Pancreas (tissue), 10 donors: ENCODE data around the gene LRIG1. TPM values are rescaled to one million over a fixed set of nuclear protein-coding genes. Genes with fewer than 3 reads are reported as not detected.
A peak's percentile ranks its signal among the peaks of the same experiment; 100 is the strongest.

Source experiments
- ATAC-seq, 4 donors: fragments of 200-7000 bp; cut with Tn5 transposase; one replicate each; pipeline versions ENCODE4 v1.8.0 to v1.9.1; 2020; ENCODE audit warnings: mild to moderate bottlenecking in 4 of 4, moderate library complexity in 4 of 4
- DNase-seq, 6 donors: peaks; one replicate each; pipeline ENCODE4 v3.0.0-alpha.2; 2020
- FAIRE-seq: peaks from 2 replicates; lab custom pipeline; 2012; peaks lifted over from hg19 to GRCh38; lab: Jason Lieb, UNC
- H3K27ac ChIP-seq, 4 donors: fragments of 200-600 bp; sonication (generic); 1 replicate in 3 of 4; 2 replicates in 1 of 4; pipeline versions ENCODE4 v1.5.0 to v1.8.0; 2020
- H3K27me3 ChIP-seq, 4 donors: fragments of 200-600 bp; one replicate each; pipeline ENCODE4 v1.8.0; 2021
- H3K36me3 ChIP-seq, 3 donors: fragments of 200-600 bp; sonication (generic) in 1 of 3; one replicate each; pipeline versions ENCODE4 v1.5.0 to v1.8.0; 2020 to 2021
- H3K4me1 ChIP-seq, 3 donors: fragments of 200-600 bp; one replicate each; pipeline ENCODE4 v1.8.0; 2021
- H3K4me3 ChIP-seq, 4 donors: fragments of 200-600 bp; sonication (generic) in 2 of 4; one replicate each; pipeline versions ENCODE4 v1.5.0 to v1.8.0; 2020 to 2021
- H3K9me3 ChIP-seq, 4 donors: fragments of 200-600 bp; one replicate each; pipeline ENCODE4 v1.8.0; 2021
- WGBS, 2 donors: extraction: QIAGEN DNeasy Blood & Tissue Kit; methylation state at CpG; one replicate each; pipeline ENCODE4 v1.1.7; 2013; 5-methylcytosine and 5-hydroxymethylcytosine counted together
- intact Hi-C, 3 donors: fragments of 100-400 bp; cut with DNase I; formaldehyde crosslinking; loops; one replicate each; pipeline versions ENCODE4 v1.11.1 to v1.14.2; 2022
- polyA plus RNA-seq, 2 donors: library from polyadenylated mRNA; stranded (reverse); fragments of 200-250 nt; gene quantifications; one replicate each; pipeline ENCODE4 v1.2.3, GENCODE V29; 2013
- total RNA-seq, 6 donors: library from RNA; stranded (reverse); fragmentation: NEBNext Ultra II Directional in 4 of 6; extraction: Animal tissue kit (Norgen Biotek cat#: 25700) in 4 of 6; gene quantifications; one replicate each; pipeline versions ENCODE4 v1.2.1 to v1.2.4, GENCODE V29; 2021 to 2023
- TF ChIP-seq, protein P1 (sequence below), 4 donors: fragments of 200-600 bp; sonication (generic) in 3 of 4; IDR thresholded peaks; one replicate each; pipeline versions ENCODE4 v1.5.0 to v1.8.0; 2021; ENCODE audit warnings: antibody characterized with exemption in 4 of 4
- donor health status: healthy with polysubstance abuse.
- donor health status: DM: no; HTN: no; CAD: no; lungs with moderate emphysema.
- donor health status: DM: no; HTN: no; CAD: no.
- donor health status: control.
- donor health status: control.
- donor health status: Bipolar disorder and iron deficiency.
- donor health status: DM: yes; HTN: yes; CAD: no.
- donor health status: DM: no; HTN: no; CAD: no.
- donor health status: DM: no; HTN: no; CAD: no.
- donor health status: DM: yes; HTN: yes; CAD: no.

Gene LRIG1
- total and polyA plus RNA-seq, 8 donors = 32.7 to 104 (median 68.0) TPM

DNA sequence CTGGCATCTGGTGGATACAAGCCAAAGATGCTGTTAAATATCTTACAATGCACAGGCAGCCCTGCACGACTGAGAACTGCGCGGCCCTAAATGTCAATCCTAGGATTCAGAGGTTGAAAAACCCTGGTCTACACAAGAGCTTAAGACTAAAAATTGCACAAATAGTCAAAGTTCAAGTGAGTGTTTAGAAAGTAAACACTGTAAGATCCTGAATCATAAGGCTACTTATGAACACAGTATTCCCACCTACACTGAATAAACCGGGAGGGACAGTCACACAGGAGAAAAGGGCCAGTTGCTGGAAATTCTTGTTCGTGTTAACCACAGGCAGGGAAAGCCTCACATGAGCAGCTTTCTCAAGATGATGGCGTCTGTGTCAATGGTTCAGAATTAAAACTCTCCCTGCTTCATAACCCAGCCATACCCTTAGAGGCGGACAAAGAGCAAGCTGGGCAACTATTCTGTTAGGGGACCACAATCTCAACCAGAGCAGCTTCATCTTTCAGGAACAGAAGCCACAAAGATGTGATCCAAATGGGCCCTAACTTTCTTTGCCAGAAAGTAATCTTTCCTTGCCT is 37.7 kb downstream of the LRIG1 start:
- WGBS, 2 donors = 40% methylated on average over 7 of the region's 7 CpGs
- intact Hi-C loops = no loop called here
- Histone ChIP-seq H3K4me1 (peaks cover 34 to 38% (median 34%) of the 10 kb centered on the region in 3 donors), H3K4me3 (no peak overlapping the region), H3K9me3 (no peaks in the 10 kb centered on the region), H3K36me3 (peaks cover 0 to 36% (median 4%) of the 10 kb centered on the region in 3 donors), H3K27me3 (no peaks in the 10 kb centered on the region), H3K27ac (peak overlapping the region in 2 of 4 donors; percentile 15 to 60)
- DNase-seq (no peak), FAIRE-seq (no peak), ATAC-seq (peak in 3 of 4 donors; percentile 20 to 54 (median 48))
- TF ChIP-seq, protein P1, sequence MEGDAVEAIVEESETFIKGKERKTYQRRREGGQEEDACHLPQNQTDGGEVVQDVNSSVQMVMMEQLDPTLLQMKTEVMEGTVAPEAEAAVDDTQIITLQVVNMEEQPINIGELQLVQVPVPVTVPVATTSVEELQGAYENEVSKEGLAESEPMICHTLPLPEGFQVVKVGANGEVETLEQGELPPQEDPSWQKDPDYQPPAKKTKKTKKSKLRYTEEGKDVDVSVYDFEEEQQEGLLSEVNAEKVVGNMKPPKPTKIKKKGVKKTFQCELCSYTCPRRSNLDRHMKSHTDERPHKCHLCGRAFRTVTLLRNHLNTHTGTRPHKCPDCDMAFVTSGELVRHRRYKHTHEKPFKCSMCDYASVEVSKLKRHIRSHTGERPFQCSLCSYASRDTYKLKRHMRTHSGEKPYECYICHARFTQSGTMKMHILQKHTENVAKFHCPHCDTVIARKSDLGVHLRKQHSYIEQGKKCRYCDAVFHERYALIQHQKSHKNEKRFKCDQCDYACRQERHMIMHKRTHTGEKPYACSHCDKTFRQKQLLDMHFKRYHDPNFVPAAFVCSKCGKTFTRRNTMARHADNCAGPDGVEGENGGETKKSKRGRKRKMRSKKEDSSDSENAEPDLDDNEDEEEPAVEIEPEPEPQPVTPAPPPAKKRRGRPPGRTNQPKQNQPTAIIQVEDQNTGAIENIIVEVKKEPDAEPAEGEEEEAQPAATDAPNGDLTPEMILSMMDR (IDR thresholded peaks at IDR 0.05) = no peak

DNA sequence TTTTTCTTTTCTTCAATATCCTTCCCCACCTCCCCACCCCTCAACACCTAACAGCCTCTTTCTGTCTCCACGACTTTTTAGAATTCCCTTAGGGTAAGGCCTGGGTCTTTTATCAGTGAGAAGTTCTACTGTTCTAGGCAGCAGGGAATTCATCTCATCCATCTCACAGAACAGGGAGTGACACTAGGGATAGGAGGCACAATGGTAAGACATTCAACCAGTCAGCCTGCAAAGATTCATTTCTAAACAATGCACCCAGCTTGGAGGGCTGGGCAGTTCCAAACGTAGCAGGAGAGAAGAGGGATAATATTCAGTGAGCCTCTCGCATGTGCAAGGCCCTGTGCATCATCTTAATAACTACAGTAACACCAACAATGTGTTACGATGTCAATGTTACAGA is 43.6 kb downstream of the LRIG1 start:
- TF ChIP-seq, protein P1 (IDR thresholded peaks at IDR 0.05) = no peak
- Histone ChIP-seq H3K27ac (no peak overlapping the region), H3K9me3 (no peaks in the 10 kb centered on the region), H3K36me3 (peaks cover 0 to 50% (median 4%) of the 10 kb centered on the region in 3 donors), H3K27me3 (no peaks in the 10 kb centered on the region), H3K4me3 (no peak overlapping the region), H3K4me1 (peaks cover 13 to 20% (median 13%) of the 10 kb centered on the region in 3 donors)
- DNase-seq (no peak), ATAC-seq (no peak), FAIRE-seq (no peak)
- 66 to 71% methylated on average over 4 of the region's 4 CpGs for WGBS, 2 donors
- intact Hi-C loops = no loop called here

DNA sequence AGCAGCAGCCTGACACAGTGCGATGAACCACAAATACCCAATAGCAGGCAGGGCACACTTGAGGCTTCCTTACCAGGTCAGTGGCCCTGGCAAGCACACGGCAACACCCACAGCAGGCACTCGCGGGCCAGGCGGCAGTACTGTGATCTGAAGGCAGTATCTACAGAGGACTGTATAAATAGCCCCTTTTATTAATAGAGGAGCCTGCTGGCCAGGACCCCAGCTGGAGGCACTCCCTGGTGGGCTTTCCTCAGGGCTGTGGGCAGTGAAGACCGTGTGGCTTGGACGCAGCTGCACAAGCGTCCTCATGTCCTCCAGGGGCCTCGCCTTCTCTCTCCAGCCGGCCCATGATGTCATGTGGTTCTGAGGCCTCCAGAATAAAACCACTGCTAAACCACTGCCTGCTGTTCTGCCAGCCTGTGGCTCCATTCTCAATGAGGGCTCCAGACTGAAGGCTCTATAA is 44.1 kb downstream of the LRIG1 start:
- TF ChIP-seq, protein P1 (IDR thresholded peaks at IDR 0.05) = no peak
- WGBS, 2 donors = 78 to 83% methylated on average over 10 of the region's 10 CpGs
- intact Hi-C loops = no loop called here
- no peaks in the 10 kb centered on the region for H3K9me3 ChIP-seq
- peaks cover 18 to 23% (median 18%) of the 10 kb centered on the region in 3 donors for H3K4me1 ChIP-seq
- ATAC-seq = peak in 3 of 4 donors; percentile 11 to 23 (median 13)
- no peak for DNase-seq
- no peak overlapping the region for H3K4me3 ChIP-seq
- H3K27ac ChIP-seq = no peak overlapping the region
- peaks cover 0 to 46% (median 4%) of the 10 kb centered on the region in 3 donors for H3K36me3 ChIP-seq
- no peak for FAIRE-seq
- H3K27me3 ChIP-seq = no peaks in the 10 kb centered on the region

DNA sequence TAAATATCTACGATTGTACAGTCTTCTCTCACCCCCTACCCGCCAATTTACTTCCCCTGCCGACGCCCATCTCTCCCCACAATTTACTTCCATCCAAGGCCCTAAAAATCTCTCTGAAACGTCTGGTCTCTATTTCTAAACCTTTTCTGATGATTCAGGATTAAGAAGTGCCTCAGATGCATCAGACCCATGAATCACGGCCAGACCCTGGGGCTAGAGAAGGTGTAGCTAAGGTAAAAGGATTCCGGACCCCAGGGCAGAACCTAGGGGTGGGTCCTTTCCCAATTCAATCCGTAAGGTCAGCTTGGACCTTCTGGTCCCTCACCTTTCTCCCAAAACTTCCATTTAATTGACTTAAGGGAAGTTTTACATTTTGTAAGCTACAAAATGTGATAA is 46.4 kb downstream of the LRIG1 start:
- H3K4me1 ChIP-seq = peaks cover 35 to 46% (median 40%) of the 10 kb centered on the region in 3 donors
- peak overlapping the region in 1 of 4 donors; percentile 39 for H3K27ac ChIP-seq
- TF ChIP-seq, protein P1 (IDR thresholded peaks at IDR 0.05) = no peak
- FAIRE-seq (no peak), ATAC-seq (no peak), DNase-seq (no peak)
- 79 to 81% methylated on average over 8 of the region's 8 CpGs for WGBS, 2 donors
- intact Hi-C loops = no loop called here
- no peaks in the 10 kb centered on the region for H3K9me3 ChIP-seq
- H3K27me3 ChIP-seq = no peaks in the 10 kb centered on the region
- no peak overlapping the region for H3K4me3 ChIP-seq
- peaks cover 0 to 25% (median 0%) of the 10 kb centered on the region in 3 donors for H3K36me3 ChIP-seq
